ENCODE measurements around the gene BLTP2.

The BLTP2 gene

DNA sequence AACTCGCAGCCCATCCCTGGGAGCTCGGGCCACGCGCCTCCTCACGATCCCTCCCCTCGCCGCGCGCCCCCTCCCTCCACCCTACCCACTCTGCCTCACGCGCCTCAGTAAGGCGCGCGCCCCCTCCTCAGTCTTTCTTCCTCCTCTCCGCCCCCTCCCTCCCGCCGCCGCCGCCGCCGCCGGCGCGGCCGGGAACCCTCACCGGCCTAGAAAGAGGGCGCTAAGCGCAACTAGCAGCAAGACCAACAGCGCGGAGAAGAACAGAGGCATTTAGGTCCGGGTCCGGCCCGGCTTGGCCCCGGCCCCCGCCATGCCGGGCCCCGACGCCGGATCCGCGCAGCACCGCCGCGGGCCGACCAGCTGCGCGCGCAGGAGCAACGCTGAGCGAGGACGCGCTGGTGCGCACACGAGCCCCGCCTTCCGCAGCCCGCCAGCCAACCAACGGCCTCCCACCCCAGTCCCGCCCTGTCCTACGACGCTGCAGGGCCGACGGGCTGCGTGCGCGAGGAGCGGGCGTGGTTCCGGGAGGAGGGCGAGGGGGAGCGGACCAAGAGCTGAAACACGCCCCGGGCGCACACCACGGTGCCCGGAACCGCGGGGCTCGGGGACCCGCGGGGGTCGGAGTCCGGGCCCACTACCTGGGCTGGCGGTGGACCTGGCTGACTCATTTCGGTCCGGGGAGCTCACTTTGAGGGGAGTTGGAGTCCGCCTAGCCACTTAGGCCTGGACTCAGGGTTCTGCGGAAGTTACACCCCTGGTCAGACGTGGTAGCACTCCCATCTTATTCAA is at the start of gene BLTP2:
Gene BLTP2 (minus strand): TSS at position 372 of the 789 bp plus-strand sequence. CDS start 102 bp downstream, at position 270.
- H3K4me3 ChIP-seq (ENCODE audit: low read depth, low read length): peak within 1 kb of the TSS; percentile 82
- peak; percentile 98 for DNase-seq (ENCODE audit: low read depth)
- TF ChIP-seq POLR2A (IDR thresholded peaks at IDR 0.05; ENCODE audit: extremely low read depth, insufficient read length): peak; percentile 90
- TF ChIP-seq, protein P1, sequence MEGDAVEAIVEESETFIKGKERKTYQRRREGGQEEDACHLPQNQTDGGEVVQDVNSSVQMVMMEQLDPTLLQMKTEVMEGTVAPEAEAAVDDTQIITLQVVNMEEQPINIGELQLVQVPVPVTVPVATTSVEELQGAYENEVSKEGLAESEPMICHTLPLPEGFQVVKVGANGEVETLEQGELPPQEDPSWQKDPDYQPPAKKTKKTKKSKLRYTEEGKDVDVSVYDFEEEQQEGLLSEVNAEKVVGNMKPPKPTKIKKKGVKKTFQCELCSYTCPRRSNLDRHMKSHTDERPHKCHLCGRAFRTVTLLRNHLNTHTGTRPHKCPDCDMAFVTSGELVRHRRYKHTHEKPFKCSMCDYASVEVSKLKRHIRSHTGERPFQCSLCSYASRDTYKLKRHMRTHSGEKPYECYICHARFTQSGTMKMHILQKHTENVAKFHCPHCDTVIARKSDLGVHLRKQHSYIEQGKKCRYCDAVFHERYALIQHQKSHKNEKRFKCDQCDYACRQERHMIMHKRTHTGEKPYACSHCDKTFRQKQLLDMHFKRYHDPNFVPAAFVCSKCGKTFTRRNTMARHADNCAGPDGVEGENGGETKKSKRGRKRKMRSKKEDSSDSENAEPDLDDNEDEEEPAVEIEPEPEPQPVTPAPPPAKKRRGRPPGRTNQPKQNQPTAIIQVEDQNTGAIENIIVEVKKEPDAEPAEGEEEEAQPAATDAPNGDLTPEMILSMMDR (IDR thresholded peaks at IDR 0.05; ENCODE audit: low read depth, low read length): no peak
- peak; percentile 85 for TF ChIP-seq MYC (IDR thresholded peaks at IDR 0.05; ENCODE audit: low read depth, low read length)
- TF ChIP-seq, protein P2, sequence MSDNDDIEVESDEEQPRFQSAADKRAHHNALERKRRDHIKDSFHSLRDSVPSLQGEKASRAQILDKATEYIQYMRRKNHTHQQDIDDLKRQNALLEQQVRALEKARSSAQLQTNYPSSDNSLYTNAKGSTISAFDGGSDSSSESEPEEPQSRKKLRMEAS (IDR thresholded peaks at IDR 0.05; ENCODE audit: low read depth, low read length): peak; percentile 65

DNA sequence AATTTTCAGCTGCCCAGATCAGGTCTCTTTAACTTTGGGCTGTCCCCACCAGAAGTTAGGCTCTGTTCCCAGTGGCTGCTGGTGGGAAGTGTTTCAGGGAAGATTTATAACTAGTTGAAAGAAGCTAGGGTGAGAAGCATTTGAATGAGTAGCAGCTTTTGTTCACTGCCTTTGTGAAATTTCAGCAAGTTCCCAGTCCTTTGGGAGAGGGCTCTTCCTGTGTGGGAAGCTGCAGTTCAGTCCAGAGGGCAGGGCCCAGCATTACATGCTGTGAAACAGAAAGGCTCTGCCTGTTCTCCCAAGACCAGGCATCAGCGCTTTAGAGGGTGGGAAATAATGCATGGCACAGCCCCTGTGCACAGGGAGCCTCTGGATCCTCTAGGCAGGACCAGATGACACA is 48.9 kb upstream of the BLTP2 start:
- DNase-seq (ENCODE audit: low read depth): no peak
- TF ChIP-seq, protein P2 (IDR thresholded peaks at IDR 0.05; ENCODE audit: low read depth, low read length): no peak
- TF ChIP-seq, protein P1 (IDR thresholded peaks at IDR 0.05; ENCODE audit: low read depth, low read length): no peak
- TF ChIP-seq MYC (IDR thresholded peaks at IDR 0.05; ENCODE audit: low read depth, low read length) (no peak), POLR2A (IDR thresholded peaks at IDR 0.05; ENCODE audit: extremely low read depth, insufficient read length) (no peak)
- H3K4me3 ChIP-seq (ENCODE audit: low read depth, low read length): no peak overlapping the region

- no peak for DNase-seq (ENCODE audit: low read depth)
- TF ChIP-seq MYC (IDR thresholded peaks at IDR 0.05; ENCODE audit: low read depth, low read length): no peak
- TF ChIP-seq, protein P1 (IDR thresholded peaks at IDR 0.05; ENCODE audit: low read depth, low read length): no peak
- TF ChIP-seq POLR2A (IDR thresholded peaks at IDR 0.05; ENCODE audit: extremely low read depth, insufficient read length): no peak
- TF ChIP-seq, protein P2 (IDR thresholded peaks at IDR 0.05; ENCODE audit: low read depth, low read length): no peak
These were observed 44.1 kb upstream of the BLTP2 start for GRCh38 chr17:28689011-28689410.

DNA sequence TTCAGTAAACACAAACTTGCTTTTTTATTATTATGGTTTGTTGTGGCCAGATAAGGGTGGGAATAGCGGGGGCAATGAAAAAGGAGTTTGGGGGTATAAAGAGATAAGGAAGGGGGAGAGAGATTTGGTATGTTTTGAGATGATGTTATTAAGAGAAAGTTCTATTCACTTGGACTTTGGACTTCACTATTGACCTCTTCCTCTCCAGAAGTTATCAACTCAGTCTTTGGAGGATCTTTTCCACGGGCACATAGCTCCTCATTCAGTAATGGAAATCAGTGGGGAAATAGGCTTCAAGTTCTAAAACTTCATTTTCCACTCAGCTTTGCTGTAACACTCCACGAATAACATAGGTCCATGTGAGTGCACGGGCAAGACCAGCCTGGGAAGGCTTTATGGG is 43.5 kb upstream of the BLTP2 start:
- TF ChIP-seq, protein P2 (IDR thresholded peaks at IDR 0.05; ENCODE audit: low read depth, low read length): no peak
- no peak for TF ChIP-seq MYC (IDR thresholded peaks at IDR 0.05; ENCODE audit: low read depth, low read length)
- TF ChIP-seq, protein P1 (IDR thresholded peaks at IDR 0.05; ENCODE audit: low read depth, low read length): no peak
- TF ChIP-seq POLR2A (IDR thresholded peaks at IDR 0.05; ENCODE audit: extremely low read depth, insufficient read length): no peak
- DNase-seq (ENCODE audit: low read depth): no peak

More at GRCh38 chr17:28689011-28689410, 44.1 kb upstream of the BLTP2 start:
- H3K4me3 ChIP-seq (ENCODE audit: low read depth, low read length): no peak overlapping the region

GRCh38 chr17:28686296-28686695 is 41.3 kb upstream of the BLTP2 start:
- no peak for DNase-seq (ENCODE audit: low read depth)

More for the DNA sequence above, 43.5 kb upstream of the BLTP2 start:
- no peak overlapping the region for H3K4me3 ChIP-seq (ENCODE audit: low read depth, low read length)

More at GRCh38 chr17:28686296-28686695, 41.3 kb upstream of the BLTP2 start:
- TF ChIP-seq, protein P1 (IDR thresholded peaks at IDR 0.05; ENCODE audit: low read depth, low read length): no peak
- TF ChIP-seq MYC (IDR thresholded peaks at IDR 0.05; ENCODE audit: low read depth, low read length): no peak
- TF ChIP-seq, protein P2 (IDR thresholded peaks at IDR 0.05; ENCODE audit: low read depth, low read length): no peak
- no peak for TF ChIP-seq POLR2A (IDR thresholded peaks at IDR 0.05; ENCODE audit: extremely low read depth, insufficient read length)
- no peak overlapping the region for H3K4me3 ChIP-seq (ENCODE audit: low read depth, low read length)

All from NB4 (cell line).